ENCODE results near the gene KCNK17.
A peak's percentile ranks its signal among the peaks of the same experiment; 100 is the strongest.

The KCNK17 gene

GRCh38 chr6:39282774-39283173 is 31.4 kb downstream of the KCNK17 start:
- TF ChIP-seq CTCF (IDR thresholded peaks at IDR 0.05; ENCODE audit: control insufficient read depth, extremely low read depth, insufficient read depth) = no peak

GRCh38 chr6:39281312-39281980 is 32.8 kb downstream of the KCNK17 start:
- DNase-seq (ENCODE audit: low read depth) = no peak
- no peak overlapping the region for H3K4me3 ChIP-seq (ENCODE audit: low read depth, low read length)
- TF ChIP-seq CTCF (IDR thresholded peaks at IDR 0.05; ENCODE audit: control insufficient read depth, extremely low read depth, insufficient read depth) = no peak

More at GRCh38 chr6:39282774-39283173, 31.4 kb downstream of the KCNK17 start:
- H3K4me3 ChIP-seq (ENCODE audit: low read depth, low read length) = no peak overlapping the region
- DNase-seq (ENCODE audit: low read depth) = no peak

GRCh38 chr6:39280247-39280731 is 33.9 kb downstream of the KCNK17 start:
- no peak overlapping the region for H3K4me3 ChIP-seq (ENCODE audit: low read depth, low read length)
- no peak for TF ChIP-seq CTCF (IDR thresholded peaks at IDR 0.05; ENCODE audit: control insufficient read depth, extremely low read depth, insufficient read depth)
- DNase-seq (ENCODE audit: low read depth) = peak; percentile 25

GRCh38 chr6:39279539-39279938 is 34.7 kb downstream of the KCNK17 start:
- no peak overlapping the region for H3K4me3 ChIP-seq (ENCODE audit: low read depth, low read length)
- TF ChIP-seq CTCF (IDR thresholded peaks at IDR 0.05; ENCODE audit: control insufficient read depth, extremely low read depth, insufficient read depth) = no peak
- DNase-seq (ENCODE audit: low read depth) = no peak

- DNase-seq (ENCODE audit: low read depth) = no peak
- H3K4me3 ChIP-seq (ENCODE audit: low read depth, low read length) = no peak overlapping the region
- no peak for TF ChIP-seq CTCF (IDR thresholded peaks at IDR 0.05; ENCODE audit: control insufficient read depth, extremely low read depth, insufficient read depth)
Measured at GRCh38 chr6:39276379-39276995, 37.7 kb downstream of the KCNK17 start.

GRCh38 chr6:39274903-39275302 is 39.3 kb downstream of the KCNK17 start:
- TF ChIP-seq CTCF (IDR thresholded peaks at IDR 0.05; ENCODE audit: control insufficient read depth, extremely low read depth, insufficient read depth) = no peak
- no peak for DNase-seq (ENCODE audit: low read depth)
- no peak overlapping the region for H3K4me3 ChIP-seq (ENCODE audit: low read depth, low read length)
